Endodermal cell (in vitro differentiated cells): Measurements from ENCODE around the gene DENND1A. TPM values are rescaled to one million over a fixed set of nuclear protein-coding genes. Genes with fewer than 3 reads are reported as not detected.

ENCODE experiments used
- DNase-seq: peaks from one replicate; pipeline ENCODE4 v3.0.0-alpha.2; 2017
- H3K27ac ChIP-seq: 2 replicates; pipeline ENCODE4 v1.5.1; 2013; ENCODE audit warnings: mild to moderate bottlenecking, low read depth, low read length, moderate library complexity
- H3K27me3 ChIP-seq: 2 replicates; pipeline ENCODE4 v1.6.1; 2013; ENCODE audit warnings: mild to moderate bottlenecking, low read length, moderate library complexity; ENCODE audit not compliant: insufficient read depth, control insufficient read depth, poor library complexity, severe bottlenecking
- H3K36me3 ChIP-seq: 2 replicates; pipeline ENCODE4 v1.7.0; 2013; ENCODE audit warnings: mild to moderate bottlenecking, low read length, moderate library complexity; ENCODE audit not compliant: control insufficient read depth, insufficient read depth
- H3K4me1 ChIP-seq: one replicate; pipeline ENCODE4 v1.7.0; 2013; ENCODE audit warnings: low read length; ENCODE audit not compliant: control insufficient read depth, insufficient read depth
- H3K4me3 ChIP-seq: 2 replicates; pipeline ENCODE4 v1.5.1; 2013; ENCODE audit warnings: mild to moderate bottlenecking, low read length, moderate library complexity
- H3K9ac ChIP-seq: 2 replicates; pipeline ENCODE4 v1.6.1; 2013; ENCODE audit warnings: mild to moderate bottlenecking, low read length, moderate library complexity; ENCODE audit not compliant: poor library complexity, severe bottlenecking; ENCODE audit errors: extremely low read depth
- H3K9me3 ChIP-seq: 2 replicates; pipeline ENCODE4 v1.6.1; 2013; ENCODE audit warnings: mild to moderate bottlenecking, low read length, moderate library complexity; ENCODE audit not compliant: control insufficient read depth
- H3K27ac Mint-ChIP-seq: 2 replicates; pipeline ENCODE4 v1.8.0; 2020; ENCODE audit warnings: mixed read lengths
- H3K27me3 Mint-ChIP-seq: 2 replicates; pipeline ENCODE4 v1.8.0; 2021; ENCODE audit warnings: mild to moderate bottlenecking, mixed read lengths; ENCODE audit not compliant: insufficient read depth
- H3K36me3 Mint-ChIP-seq: 2 replicates; pipeline ENCODE4 v1.8.0; 2020; ENCODE audit warnings: low read depth, mixed read lengths
- H3K4me1 Mint-ChIP-seq: 2 replicates; pipeline ENCODE4 v1.8.0; 2020; ENCODE audit warnings: mixed read lengths
- H3K4me3 Mint-ChIP-seq: 2 replicates; pipeline ENCODE4 v1.8.0; 2020; ENCODE audit warnings: mild to moderate bottlenecking, moderate library complexity, mixed read lengths
- H3K9me3 Mint-ChIP-seq: 2 replicates; pipeline ENCODE4 v1.8.0; 2020; ENCODE audit warnings: mild to moderate bottlenecking, mixed read lengths
- CTCF ChIP-seq: fragments of 200-600 bp; sonication (generic); conservative IDR thresholded peaks from 2 replicates; pipeline ENCODE4 v1.5.0; 2021; ENCODE audit warnings: antibody characterized with exemption, mild to moderate bottlenecking
- WGBS, 2 experiments: methylation state at CpG; one replicate each; pipeline versions ENCODE4 v1.1.5 to v1.1.7; 2013; ENCODE audit warnings: missing lambda C conversion rate in 2 of 2, mixed read lengths in 1 of 2; ENCODE audit not compliant: insufficient coverage in 1 of 2, insufficient read length in 1 of 2; 5-methylcytosine and 5-hydroxymethylcytosine counted together
- total RNA-seq, 2 donors: library from RNA; stranded (reverse); fragmentation: NEBNext Ultra II Directional in 1 of 2; extraction: Animal tissue kit (Norgen Biotek cat#: 25700) in 1 of 2; gene quantifications; 2 replicates in 1 of 2; 3 replicates in 1 of 2; pipeline ENCODE4 v1.2.1, GENCODE V29; 2021

The DENND1A gene
- total RNA-seq, 2 donors from 2014 or later = 29.5 to 38.4 TPM

GRCh38 chr9:123657941-123658340 lies 272.0 kb downstream of the DENND1A start:
- no peak for TF ChIP-seq CTCF
- no peak overlapping the region for H3K27ac Mint-ChIP-seq
- Histone ChIP-seq H3K36me3 (peaks cover 7% of the 10 kb centered on the region), H3K27ac (no peak overlapping the region), H3K4me3 (no peak overlapping the region), H3K9ac (no peak overlapping the region), H3K9me3 (peaks cover 16% of the 10 kb centered on the region), H3K27me3 (no peaks in the 10 kb centered on the region), H3K4me1 (peaks cover 18% of the 10 kb centered on the region)
- H3K4me1 Mint-ChIP-seq = peaks cover 49% of the 10 kb centered on the region
- 90% methylated on average over 4 of the region's 4 CpGs; no CpG with 5 or more reads in 1 of the 2 experiments for WGBS, 2 experiments
- no peaks in the 10 kb centered on the region for H3K27me3 Mint-ChIP-seq
- H3K9me3 Mint-ChIP-seq = peaks cover 17% of the 10 kb centered on the region
- DNase-seq = no peak
- no peak overlapping the region for H3K4me3 Mint-ChIP-seq
- peaks cover 19% of the 10 kb centered on the region for H3K36me3 Mint-ChIP-seq

GRCh38 chr9:123657099-123657498 lies 272.8 kb downstream of the DENND1A start:
- Histone ChIP-seq H3K4me1 (peaks cover 18% of the 10 kb centered on the region), H3K4me3 (no peak overlapping the region), H3K9me3 (peaks cover 8% of the 10 kb centered on the region), H3K27ac (no peak overlapping the region), H3K27me3 (no peaks in the 10 kb centered on the region), H3K36me3 (no peaks in the 10 kb centered on the region), H3K9ac (no peak overlapping the region)
- H3K27me3 Mint-ChIP-seq = no peaks in the 10 kb centered on the region
- DNase-seq = peak; percentile 67
- peaks cover 10% of the 10 kb centered on the region for H3K36me3 Mint-ChIP-seq
- H3K9me3 Mint-ChIP-seq = peaks cover 8% of the 10 kb centered on the region
- H3K4me1 Mint-ChIP-seq = peaks cover 49% of the 10 kb centered on the region
- H3K27ac Mint-ChIP-seq = no peak overlapping the region
- 60 to 73% methylated on average over 3 to 7 of the region's 7 CpGs for WGBS, 2 experiments
- H3K4me3 Mint-ChIP-seq = no peak overlapping the region
- no peak for TF ChIP-seq CTCF

- Histone ChIP-seq H3K27ac (no peak overlapping the region), H3K9ac (no peak overlapping the region), H3K36me3 (peaks cover under 1% of the 10 kb centered on the region), H3K27me3 (no peaks in the 10 kb centered on the region), H3K4me1 (peaks cover 18% of the 10 kb centered on the region), H3K4me3 (no peak overlapping the region), H3K9me3 (peaks cover 2% of the 10 kb centered on the region)
- Mint-ChIP-seq H3K36me3 (peaks cover 8% of the 10 kb centered on the region), H3K4me1 (peaks cover 49% of the 10 kb centered on the region), H3K27me3 (no peaks in the 10 kb centered on the region), H3K4me3 (no peak overlapping the region), H3K27ac (no peak overlapping the region), H3K9me3 (peaks cover 3% of the 10 kb centered on the region)
- no peak for DNase-seq
- no peak for TF ChIP-seq CTCF
- WGBS, 2 experiments = 89 to 93% methylated on average over 1 of the region's 1 CpG
These were observed 273.4 kb downstream of the DENND1A start for GRCh38 chr9:123656565-123656964.
